HG02884 (cell line): ENCODE measurements around the gene RPS6KA5.
A peak's percentile ranks its signal among the peaks of the same experiment; 100 is the strongest.

ENCODE experiments used
- ATAC-seq: cut with Tn5 transposase; IDR thresholded peaks from one replicate; pipeline ENCODE4 v1.9.1; 2021; ENCODE audit warnings: mild to moderate bottlenecking, moderate library complexity; ENCODE audit not compliant: unreplicated experiment

Gene RPS6KA5

DNA sequence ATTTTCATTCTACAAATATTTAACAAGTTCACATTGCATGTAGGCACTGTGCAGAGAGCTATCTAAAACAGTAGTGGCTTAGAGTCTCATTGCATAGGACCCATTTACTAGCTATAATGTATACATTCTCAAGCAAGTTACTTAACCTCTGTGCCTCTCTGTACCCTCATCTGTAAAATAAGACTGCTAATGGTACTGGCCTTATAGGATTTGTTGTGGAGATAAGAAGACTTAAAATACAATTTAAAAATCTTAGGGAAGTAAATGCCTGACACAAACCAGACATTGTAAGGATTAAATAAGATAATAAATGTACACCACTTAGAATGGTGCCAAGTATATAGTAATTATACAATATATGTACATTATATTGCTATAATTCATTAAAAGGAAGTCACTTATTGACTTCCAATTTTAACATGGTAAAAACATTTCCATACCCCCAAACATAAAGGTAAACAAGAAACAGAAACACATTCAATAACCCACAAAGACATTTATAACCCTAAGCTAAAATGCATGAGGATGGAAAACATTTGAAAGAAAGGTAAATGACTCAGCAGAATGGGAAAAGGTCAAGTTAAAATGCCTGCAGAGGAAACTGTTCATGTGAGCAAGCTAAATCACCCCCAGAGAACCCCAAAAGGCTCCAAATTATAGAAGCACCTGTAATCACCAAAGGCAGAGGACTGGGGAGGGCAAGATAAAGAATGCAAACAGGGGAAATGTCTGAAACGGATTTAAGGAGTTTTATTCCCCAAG, 30.8 kb downstream of the RPS6KA5 start:
- no peak for ATAC-seq

DNA sequence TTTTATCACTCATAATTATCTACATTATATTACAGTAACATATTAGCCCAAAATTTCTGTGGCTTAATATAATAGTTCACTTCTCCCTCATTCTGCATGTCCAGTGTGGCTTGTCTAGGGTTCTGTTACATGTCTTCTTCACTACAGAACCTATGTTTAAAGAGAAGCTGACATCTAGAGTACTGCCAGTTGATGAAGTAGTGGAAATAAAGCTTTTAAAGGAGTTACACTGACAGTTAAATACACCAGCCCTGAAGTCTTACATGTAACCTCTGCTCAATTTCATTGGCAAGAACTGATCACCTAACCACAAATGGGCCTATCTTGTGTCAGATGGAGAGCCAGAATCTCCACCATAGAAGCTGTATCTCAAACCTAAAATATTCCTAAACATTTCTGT, 32.9 kb downstream of the RPS6KA5 start:
- ATAC-seq, result no peak

DNA sequence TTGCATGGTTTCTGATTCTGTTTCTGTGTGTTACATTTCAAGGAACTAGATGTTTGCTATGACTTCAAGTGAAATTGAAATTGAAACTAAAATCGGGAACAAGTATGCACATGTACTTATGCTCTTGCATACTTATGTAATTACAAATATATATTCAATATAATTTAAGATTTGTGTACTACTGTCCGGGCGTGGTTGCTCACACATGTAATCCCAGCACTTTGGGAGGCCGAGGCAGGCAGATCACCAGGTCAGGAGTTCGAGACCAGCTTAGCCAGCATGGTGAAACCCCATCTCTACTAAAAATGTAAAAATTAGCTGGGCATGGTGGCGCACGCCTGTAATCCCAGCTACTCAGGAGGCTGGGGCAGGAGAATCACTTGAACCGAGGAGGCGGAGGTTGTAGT, 37.8 kb downstream of the RPS6KA5 start:
- ATAC-seq, result peak; percentile 87

DNA sequence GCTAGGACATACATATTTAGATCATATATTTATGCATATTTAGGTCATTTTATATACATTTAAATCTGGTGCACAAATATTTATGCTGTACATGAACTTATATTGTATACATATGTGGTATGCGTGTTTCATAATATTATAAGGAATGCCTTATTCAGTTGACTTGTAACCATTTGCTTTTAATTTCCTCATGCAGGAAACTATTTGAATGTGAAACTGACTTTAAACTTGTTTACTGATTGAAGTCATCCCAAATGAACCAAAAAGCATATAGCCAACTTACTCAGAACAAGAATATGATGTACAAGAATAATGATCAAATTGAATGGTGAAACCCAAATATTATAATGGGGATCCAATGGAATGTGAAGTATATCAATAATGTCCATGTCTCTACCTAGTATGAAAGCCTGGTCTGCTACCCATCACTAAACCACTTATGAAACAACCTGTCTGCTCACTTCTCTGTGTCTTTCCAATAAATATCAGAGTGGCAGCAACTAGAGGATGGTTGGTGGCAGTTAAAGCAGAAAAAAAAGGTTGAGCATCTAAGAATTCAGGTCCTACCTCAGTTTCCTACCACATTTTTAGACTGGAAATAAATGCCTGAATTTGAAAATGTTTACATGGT, 38.3 kb downstream of the RPS6KA5 start:
- ATAC-seq, result peak; percentile 43

DNA sequence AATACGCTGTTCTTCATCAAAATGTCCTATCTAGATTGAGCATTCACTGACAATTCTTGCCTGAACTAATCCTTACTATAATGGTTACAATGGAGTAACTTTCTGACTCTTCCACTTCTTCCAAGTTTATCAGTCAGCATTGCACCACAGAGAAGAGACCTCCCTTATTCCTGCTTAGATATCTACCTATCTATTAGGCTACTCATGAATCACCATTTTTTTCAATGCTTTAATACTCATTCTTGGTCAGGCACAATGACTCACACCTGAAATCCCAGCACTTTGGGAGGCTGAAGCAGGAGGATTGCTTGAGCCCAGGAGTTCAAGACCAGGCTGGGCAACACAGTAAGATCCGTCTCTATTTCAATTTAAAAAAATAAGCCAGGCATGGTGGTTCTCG, 39.3 kb downstream of the RPS6KA5 start:
- no peak for ATAC-seq

DNA sequence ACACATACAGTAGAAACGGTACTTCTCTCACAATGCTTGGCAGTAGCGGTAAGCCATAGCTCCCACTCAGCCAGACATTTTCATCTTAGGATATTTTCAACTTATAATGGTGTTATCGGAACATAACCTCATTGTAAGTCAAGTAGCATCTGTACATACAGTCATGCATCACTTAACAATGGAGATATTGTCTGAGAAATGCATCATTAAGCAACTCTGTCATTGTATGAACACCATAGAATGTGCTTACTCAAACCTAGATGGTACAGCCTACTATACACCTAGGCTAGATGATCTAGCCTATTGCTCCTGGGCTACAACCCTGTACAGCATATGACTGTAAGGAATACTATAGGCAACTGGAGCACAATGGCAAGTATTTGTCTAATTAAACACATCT, 40.8 kb downstream of the RPS6KA5 start:
- no peak for ATAC-seq

DNA sequence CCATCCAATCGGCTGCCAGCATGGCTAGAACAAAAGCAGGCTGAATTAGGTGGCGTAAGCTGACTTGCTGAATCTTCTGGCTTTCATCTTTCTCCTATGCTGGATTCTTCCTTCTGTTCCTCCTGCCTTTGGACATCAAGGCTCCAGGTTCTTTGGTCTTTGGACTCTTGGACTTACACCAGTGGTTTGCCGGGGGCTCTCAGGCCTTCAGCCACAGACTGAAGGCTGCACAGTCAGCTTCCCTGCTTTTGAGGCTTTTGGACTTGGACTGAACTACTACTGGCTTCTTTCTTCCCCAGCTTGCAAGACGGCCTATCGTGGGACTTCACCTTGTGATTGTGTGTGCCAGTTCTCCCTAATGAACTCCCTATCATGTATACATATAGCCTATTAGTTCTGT, 42.0 kb downstream of the RPS6KA5 start:
- ATAC-seq, result no peak

DNA sequence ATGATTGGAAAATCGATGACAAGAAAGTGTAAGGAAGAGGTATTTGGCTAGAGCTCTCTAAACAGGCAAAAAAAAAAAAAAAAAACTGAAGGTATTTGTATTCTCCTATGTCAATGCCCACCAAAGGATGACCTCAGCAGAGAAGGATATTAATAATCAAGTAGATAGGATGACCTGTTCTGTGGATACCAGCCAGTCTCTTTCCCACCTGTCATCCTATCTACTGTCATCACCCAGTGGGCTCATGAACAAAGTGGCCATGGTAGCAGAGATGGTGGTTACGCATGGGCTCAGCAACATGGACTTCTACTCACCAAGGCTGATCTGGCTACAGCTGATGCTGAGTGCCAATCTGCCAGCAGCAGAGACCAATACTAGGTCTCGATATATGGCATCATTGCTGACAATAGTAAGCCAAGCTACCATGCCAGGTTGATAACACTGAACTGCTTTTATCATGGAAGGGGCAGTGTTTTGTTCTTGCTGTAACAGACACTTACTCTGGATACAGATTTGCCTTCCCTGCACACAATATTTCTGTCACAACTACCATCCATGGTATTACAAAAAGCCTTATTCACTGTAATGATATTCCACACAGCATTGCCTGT, 43.5 kb downstream of the RPS6KA5 start:
- no peak for ATAC-seq

DNA sequence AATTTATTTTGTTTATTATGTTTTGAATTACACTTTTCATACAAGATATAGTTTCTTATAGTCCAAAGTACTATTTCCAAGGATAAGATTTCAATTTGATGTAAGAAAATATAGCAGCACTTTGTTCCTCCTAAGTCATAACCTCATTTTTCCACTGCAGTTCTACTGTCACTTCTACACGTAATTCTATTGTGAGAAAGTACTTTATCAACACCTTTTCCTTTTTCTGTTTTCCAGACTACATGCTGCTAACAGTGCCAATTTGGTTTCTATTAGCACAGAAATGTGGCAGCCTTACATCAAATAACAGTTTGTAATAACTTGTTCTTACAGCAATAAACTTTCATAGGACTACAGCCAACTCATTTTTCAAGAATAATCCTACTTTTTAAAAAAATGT, 45.0 kb downstream of the RPS6KA5 start:
- no peak for ATAC-seq

DNA sequence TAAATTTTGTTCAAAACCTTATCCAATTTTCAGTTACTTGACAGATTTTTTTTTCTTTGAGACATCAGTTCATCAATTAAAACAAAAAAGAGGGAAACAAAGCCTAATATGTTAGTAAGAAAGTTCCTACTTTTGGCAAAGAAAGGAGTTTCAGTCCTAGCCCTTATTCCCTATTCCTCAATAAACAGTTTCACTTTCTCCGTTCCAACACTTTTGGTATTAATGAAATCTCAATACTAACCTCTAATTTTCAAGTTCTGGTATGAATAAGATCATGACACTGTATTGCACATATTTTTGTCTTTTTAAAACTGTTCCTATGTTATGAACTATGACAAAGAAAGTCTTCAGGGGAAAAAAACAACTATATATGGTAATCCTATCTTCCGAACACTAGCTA, 48.4 kb downstream of the RPS6KA5 start:
- no peak for ATAC-seq

DNA sequence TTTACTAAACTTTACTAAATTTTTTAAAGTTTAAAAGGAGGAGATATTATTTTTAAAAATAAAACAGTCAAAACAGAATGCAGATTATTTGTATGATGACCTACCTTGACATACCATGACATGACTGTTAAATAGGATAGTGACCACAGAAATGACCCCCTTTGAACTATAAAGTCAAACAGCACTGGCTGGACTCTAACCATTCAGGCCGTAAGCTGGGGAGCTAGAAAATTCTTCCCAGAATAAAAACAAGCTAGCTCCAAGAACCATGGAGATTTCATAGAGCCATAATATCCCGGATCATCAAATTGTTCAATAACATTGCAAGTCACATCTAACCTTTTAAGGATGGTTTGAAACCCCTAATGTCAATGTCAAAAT, 50.3 kb downstream of the RPS6KA5 start:
- ATAC-seq, result no peak

DNA sequence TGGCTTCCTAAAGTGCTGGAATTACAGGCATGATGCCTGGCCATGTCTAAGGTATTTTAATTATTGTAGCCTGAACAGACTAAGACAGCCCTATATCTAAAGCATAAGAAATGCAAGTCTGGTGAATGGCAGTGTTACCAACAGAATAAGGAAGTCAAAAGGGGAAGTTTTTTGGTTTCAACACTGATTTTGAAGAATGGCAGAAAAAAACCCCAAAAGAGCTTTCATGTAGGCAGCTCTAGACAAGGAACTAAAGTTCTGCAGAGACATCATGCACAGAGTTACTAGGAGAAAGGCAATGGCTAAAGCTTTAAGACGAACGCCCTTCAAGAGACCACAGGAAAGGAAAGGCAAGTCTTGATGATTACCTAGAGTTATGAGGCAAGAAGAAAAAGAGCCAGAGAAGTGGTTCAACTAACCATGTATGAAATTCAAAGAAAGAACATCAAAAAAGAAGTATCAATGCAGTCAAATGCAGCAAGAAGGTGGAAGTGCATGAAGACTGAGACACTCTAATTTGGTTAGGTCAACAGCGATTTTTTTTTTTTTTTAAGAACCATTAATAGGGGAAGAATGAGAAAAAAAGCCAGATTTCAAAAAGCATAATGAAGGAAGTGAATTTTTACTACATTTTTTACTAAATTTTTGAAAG, 50.8 kb downstream of the RPS6KA5 start:
- ATAC-seq, result peak; percentile 87

DNA sequence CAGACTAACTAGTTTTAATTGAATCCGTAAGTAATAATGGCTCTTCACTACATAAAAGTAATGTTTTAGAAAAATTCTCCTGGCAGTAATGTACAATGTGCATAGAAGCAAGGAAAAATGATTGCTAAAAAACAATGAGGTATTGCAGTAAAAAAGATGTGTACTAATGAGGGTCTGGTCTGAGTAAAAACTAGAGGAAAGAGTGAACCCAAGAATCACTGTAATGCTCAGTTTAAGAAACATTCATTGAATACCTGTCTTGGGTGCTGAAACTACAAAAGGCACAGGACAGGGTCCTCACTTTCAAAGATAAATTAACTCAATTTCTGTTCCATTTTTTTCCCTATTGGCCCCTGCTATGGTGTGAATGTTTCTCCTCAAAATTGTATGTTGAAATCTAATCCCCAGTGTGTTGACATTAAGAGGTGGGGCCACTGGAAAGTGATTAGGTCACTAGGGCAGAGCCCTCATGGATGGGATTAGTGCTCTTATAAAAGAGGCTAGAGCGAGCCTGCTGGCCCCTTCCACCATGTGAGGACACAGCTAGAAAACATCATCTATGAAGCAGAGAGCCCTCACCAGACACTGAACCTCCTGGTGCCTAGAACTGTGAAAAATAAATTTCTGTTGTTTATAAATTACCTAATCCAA, 51.6 kb downstream of the RPS6KA5 start:
- no peak for ATAC-seq

DNA sequence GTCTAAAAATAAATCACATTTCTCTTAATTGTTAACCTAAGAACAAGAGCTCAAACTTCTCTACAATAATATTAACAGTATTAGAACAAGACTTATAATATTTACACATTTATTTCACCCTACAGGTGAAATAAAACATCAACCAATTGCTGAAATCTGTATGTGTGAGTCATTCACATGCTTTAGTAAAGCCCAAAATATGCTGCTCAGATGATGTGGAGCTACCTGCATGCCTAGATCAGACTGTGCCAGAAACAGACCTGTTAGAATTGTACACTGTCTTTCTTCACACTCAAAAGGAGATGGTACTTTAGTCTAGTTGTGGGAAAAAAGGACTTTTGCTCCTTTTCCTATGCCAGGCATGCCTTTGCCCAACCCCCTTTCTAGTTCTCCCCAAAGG, 54.7 kb downstream of the RPS6KA5 start:
- ATAC-seq, result no peak

DNA sequence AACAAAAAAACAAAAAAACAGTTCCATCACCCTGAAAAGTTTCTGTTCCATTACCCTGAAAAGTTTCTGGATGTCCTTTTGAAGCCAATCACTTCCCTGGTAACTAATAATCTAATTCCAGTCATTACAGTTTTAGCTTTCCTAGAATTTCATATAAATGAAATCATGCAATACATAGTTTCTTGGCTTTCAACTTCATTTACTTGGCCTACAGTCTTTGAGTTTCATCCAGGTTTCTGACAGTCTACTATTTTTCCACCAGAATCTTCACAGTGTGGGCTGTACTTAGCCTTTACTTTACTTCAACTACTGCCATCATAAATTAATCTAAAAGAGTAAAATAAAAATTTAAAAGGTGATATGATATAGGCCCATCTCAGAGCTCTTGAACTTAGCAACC, 55.5 kb downstream of the RPS6KA5 start:
- ATAC-seq, result no peak

DNA sequence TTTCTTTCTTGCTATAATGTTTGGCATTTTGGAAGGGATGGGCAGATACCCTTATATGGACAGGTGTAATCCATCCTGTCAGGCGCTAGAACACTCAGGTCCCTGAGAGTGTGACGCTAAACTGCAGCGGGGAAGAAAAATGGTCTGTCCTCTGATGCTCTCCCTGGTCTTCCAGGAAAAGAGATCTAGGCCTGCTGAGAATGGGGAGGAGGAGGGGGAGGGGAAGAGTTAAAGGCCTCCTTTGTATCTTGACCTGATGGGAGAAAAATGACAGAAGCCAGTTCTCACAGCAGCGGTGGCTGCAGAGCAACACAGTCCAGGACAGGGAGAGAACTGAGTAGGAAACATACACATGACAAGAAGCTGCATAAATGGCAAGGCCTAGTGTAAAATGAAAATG, 61.1 kb downstream of the RPS6KA5 start:
- no peak for ATAC-seq

DNA sequence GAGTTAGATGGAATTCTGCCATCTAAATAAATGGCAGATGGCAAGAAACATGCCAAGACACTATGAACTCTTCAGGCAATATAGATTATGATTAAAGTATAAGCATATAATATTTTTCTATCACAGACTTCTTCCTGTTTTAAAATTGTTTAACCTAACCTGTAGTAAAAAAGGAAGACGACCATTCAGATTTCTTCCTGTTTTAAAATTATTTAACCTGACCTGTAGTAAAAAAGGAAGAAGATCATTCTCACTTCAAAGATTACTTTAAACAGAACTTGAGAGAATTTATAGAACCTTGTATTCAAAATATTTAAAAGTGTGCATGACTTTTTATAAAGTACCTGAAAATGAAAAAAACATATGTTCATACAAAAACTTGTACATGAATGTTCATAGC, 63.5 kb downstream of the RPS6KA5 start:
- ATAC-seq, result no peak

DNA sequence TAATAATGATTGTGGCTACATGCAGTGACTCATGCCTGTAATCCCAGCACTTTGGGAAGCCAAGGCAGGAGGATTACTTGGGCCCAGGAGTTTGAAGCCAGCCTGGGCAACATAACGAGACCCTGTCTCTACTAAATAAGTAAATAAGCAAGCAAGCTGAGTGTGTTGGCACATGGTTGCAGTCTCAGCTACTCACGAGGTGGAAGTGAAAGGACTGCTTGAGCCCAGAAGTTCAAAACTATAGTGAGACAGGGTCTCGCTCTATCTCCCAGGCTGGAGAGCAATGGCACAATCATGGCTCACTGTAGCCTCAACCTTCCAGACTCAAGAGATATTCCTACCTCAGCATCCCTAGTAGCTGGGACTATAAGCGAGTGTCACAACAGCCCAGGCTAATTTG, 64.7 kb downstream of the RPS6KA5 start:
- no peak for ATAC-seq

DNA sequence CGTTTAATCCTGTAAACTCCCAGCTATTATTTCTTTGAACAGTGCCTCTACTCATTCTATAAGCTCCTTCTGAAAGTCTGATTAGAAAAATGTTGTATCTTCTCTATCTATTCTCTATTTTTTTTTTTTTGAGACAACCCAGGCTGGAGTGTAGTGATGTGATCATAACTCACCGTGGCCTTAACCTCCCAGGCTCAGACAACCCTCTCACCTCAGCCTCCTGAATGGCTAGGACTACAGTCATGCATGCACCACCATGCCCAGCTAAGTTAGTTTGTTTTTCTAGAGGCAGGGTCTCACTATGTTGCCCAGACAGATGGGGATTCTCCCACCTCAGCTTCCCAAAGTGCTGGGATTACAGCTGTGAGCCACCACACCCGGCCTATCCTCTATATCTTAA, 66.6 kb downstream of the RPS6KA5 start:
- no peak for ATAC-seq

DNA sequence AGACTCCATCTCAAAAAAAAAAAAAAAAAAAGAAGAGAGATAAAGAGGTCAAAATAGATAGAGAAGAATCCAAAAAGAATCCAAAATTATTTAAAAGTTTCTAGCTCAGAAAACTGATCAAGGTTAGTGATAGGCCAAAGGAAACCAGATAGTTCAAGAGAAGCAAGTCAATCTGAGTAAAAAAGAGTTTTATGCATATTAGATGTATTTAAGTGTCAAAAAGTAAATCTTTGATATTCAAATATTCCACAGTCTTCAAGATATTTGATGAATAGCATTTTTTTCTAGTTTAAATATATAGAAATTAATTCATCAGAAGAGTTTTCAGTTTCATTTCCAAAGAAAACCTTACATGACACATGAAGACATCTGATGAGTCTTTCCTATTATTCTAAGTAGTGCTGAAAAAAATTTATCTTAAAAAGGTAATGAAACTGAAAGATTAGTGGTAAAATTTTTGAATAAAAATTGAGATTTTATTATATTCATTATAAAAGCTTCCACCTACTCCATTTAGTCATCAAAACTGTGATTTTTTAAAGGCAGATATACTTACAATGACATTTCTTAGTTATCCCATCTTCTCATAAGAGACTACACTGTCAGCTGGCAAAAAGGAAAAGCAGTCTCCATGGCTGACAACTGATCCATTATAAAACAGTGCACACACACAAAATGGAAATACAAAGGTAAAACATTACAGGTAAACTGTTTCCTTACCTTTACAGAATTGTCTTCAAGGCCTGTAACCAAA, 68.6 kb downstream of the RPS6KA5 start:
- no peak for ATAC-seq

DNA sequence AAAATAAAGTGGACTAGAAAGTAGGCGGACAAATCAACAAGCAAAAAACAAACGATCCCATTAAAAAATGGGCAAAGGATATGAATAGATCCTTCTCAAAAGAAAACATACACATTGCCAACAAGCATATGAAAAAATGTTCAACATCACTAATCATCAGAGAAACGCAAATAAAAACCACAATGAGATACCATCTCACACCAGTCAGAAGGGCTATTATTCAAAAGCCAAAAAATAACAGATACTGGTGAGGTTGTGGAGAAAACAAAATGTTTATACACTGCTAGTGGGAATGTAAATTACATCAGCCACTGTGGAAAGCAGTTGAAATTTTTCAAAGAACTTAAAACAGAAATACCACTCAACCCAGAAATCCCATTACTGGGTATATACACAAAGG, 70.3 kb downstream of the RPS6KA5 start:
- ATAC-seq, result no peak
